AG09309 (cell line): Measurements from ENCODE around the gene GLRX3.

Experiments
- DNase-seq: peaks from one replicate; pipeline ENCODE4 v3.0.0-alpha.2; 2010; ENCODE audit warnings: low read depth
- H3K4me3 ChIP-seq: 2 replicates; pipeline ENCODE4 v1.5.1; 2011; ENCODE audit warnings: mild to moderate bottlenecking, low read depth, low read length, moderate library complexity; ENCODE audit not compliant: control insufficient read depth
- TF ChIP-seq, protein P1 (sequence below): IDR thresholded peaks from 2 replicates; pipeline ENCODE4 v1.5.1; 2011; ENCODE audit warnings: mild to moderate bottlenecking, low read depth, low read length, inconsistent platforms; ENCODE audit not compliant: insufficient read depth, control insufficient read depth; ENCODE audit errors: missing control alignments

Gene GLRX3

DNA sequence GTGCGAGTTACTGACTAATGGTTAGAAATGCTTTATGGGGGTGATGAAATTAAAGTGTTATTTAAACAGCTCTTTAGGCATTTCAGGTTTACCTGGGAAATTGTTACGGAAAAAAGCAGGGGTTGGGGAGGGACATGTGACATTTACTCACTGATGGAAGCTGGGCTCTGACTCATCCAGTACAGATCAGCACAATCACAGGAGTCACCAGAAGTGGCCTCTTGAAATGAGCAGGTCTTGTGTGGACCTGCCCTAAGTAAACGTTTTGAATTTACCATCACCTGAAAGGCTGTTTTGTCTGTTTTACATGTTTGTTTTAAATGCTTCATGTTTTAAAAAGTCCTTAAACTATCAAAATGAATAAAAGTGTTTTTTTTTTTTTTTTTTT is 2.3 kb downstream of the GLRX3 start:
- H3K4me3 ChIP-seq: no peak overlapping the region
- TF ChIP-seq, protein P1, sequence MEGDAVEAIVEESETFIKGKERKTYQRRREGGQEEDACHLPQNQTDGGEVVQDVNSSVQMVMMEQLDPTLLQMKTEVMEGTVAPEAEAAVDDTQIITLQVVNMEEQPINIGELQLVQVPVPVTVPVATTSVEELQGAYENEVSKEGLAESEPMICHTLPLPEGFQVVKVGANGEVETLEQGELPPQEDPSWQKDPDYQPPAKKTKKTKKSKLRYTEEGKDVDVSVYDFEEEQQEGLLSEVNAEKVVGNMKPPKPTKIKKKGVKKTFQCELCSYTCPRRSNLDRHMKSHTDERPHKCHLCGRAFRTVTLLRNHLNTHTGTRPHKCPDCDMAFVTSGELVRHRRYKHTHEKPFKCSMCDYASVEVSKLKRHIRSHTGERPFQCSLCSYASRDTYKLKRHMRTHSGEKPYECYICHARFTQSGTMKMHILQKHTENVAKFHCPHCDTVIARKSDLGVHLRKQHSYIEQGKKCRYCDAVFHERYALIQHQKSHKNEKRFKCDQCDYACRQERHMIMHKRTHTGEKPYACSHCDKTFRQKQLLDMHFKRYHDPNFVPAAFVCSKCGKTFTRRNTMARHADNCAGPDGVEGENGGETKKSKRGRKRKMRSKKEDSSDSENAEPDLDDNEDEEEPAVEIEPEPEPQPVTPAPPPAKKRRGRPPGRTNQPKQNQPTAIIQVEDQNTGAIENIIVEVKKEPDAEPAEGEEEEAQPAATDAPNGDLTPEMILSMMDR: no peak
- DNase-seq: no peak

DNA sequence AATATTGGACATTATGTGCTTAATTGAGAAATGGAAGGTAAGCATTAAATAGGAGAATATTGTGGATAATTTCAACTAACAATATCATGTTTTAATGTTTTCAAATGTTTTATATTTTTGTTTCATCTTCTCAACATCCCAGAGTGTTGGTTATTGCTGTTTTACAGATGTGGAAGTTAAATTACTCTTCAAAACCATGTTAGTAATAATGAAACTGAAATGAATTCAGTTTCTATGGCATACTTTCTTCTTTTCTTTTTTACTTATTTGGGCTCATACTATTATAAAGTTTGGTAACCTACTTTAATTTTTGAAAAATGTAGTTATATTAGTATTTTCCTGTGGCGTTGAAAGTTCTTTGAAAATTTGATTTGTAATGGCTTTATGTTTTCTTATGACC is 4.2 kb downstream of the GLRX3 start:
- no peak overlapping the region for H3K4me3 ChIP-seq
- TF ChIP-seq, protein P1: no peak
- no peak for DNase-seq

DNA sequence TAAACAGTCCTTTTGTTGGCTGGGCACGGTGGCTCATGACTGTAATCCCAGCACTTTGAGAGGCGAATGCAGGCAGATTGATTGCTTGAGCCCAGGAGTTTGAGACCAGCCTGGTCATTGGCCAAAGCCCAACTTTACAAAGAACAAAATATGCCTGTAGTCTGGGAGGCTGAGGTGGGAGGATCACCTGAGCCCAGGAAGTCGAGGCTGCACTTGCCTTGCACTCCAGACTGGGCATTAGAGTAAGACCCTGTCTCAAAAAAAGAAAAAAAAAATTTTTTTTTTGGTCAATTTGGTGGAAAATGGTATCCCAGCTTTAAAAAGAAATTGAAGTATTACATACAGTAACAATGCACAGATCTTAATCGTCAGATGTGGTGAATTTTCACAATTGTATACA is 4.8 kb downstream of the GLRX3 start:
- H3K4me3 ChIP-seq: no peak overlapping the region
- TF ChIP-seq, protein P1: no peak
- DNase-seq: no peak

DNA sequence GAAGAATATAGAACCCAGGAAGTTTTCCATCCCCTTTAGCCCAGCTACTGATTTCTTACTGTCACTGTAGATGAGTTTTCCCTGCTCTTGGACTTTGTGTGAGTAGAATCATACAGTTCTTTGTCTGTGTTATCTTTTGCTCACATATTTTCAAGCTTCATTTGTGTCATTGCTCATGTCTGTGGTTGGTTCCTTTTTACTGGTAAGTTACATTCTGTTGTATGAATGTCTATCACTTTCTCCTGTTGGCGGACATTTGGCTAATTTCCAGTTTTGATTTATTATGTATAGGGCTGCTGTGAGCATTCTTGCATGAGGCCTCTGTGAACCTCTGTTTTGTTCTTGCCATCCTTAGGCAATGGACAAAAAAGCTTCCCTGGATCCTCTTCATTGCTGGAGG is 5.3 kb downstream of the GLRX3 start:
- no peak overlapping the region for H3K4me3 ChIP-seq
- no peak for DNase-seq
- TF ChIP-seq, protein P1: no peak

DNA sequence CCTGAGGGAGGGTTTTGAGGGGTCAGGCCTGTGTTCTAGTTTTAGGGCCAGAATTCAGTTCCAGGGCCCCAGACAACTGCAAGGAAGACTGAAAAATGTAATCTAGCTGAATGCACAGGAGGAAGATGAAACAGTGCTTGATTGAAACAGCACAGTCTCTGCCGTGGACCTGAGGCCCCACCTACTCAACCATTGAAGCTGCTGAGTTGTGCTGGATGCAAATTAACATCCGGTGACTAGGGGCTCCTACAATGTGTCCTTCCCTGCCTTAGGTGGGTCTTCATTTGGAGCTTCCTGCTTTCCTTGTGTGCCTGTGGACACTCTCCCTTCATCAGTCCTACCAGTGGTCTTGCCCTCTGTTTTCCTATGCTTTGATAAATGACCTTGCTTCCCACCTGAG is 5.7 kb downstream of the GLRX3 start:
- no peak for DNase-seq
- no peak overlapping the region for H3K4me3 ChIP-seq
- TF ChIP-seq, protein P1: no peak

DNA sequence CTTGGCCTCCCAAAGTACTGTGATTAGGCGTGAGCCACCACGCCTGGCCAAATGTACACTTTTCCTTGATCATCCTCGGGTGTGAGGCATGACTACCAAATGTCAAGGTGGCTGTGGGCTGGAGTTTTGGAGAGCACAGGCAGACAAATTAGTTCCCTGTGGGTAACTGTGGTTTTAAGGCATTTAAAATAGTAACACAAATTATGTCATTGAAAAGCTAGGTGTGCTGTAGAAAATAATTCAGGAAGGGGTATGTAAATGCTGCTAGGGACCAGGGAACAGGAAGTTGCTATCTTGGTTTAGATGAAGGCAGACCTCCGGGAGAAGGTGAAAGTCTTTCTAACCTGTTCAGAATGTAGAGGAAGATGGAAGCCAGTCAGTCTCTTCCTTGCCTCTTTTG is 9.9 kb downstream of the GLRX3 start:
- TF ChIP-seq, protein P1: no peak
- no peak for DNase-seq
- H3K4me3 ChIP-seq: no peak overlapping the region

DNA sequence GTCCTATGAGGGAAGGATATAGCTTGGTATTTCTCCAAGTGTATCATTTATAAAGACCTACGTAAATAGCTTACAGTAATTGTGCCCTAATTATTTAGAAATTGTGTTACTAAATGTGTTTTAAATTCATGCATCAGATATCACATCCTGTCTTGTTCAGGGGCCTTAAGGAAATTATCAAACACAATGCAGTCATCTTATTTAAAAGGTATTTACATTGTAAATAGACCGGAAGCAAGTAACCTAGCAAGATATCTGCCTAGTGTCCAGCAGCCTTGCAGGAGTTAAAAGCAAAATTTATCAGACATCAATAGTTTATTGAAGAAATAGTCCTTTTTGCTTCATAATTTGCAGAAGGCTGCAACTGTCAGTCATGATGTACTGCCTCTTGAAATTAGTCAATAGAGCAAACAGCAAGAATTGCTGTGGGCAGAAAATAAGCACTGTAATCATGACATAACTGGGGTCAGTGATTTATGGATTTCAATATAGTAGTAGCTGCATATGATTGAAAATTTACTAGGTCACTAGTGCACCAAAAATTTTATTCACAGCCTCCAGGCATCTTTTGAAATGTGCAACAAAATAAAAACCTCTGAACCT is 23.1 kb downstream of the GLRX3 start:
- TF ChIP-seq, protein P1: no peak
- DNase-seq: no peak

More for the DNA sequence above, 23.1 kb downstream of the GLRX3 start:
- H3K4me3 ChIP-seq: no peak overlapping the region
